NCI-H1930 (cell line): ENCODE data around the gene INO80C.
"Not testable (repeated sequence)": the region's sequence is repeated elsewhere in the genome, so short reads cannot be mapped to it uniquely, and the experiment has no call there.

Source experiments
- DNase-seq, 2 experiments: peaks; one replicate each; lab custom pipeline; 2025; lab: John Stamatoyannopoulos, UW

INO80C gene

GRCh38 chr18:35489281-35489680 is 8.5 kb downstream of the INO80C start:
- not testable (repeated sequence) for DNase-seq

DNA sequence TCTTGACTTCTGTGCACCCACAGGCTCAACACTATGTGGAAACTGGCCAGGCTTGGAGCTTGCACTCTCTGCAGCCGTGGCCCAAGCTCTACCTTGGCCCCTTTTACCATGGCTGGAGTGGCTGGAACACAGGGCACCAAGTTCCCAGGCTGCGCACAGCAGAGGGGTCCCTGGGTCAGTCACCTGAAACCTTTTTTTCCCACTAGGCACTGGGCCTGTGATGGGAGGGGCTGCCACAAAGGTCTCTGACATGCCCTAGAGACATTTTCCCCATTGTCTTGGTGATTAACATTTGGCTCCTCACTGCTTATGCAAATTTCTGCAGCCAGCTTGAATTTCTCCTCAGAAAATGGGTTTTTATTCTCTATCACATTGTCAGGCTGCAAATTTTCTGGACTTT is 9.4 kb downstream of the INO80C start:
- not testable (repeated sequence) for DNase-seq

- not testable (repeated sequence) for DNase-seq
Measured at GRCh38 chr18:35487525-35487924, 10.2 kb downstream of the INO80C start.

GRCh38 chr18:35485852-35486251 is 11.9 kb downstream of the INO80C start:
- no peak for DNase-seq

DNA sequence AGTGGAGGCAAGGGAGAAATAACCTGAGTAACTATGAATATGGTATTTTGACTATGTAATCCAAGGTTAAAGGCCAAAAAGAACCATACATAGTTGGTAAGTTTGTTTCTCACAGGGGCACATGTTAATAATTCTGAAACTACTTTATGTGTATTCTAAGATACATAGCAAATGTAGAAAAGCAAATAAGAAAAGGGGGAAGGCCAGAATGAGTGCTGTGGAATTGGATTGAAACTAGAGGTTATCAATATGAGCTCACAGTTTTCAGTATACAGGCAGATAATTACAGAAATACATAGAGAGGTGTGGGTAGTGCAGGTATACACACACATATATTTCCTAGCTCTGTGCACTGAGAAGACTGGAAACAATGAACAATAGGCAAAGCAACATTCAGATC is 13.7 kb downstream of the INO80C start:
- DNase-seq: no peak

DNA sequence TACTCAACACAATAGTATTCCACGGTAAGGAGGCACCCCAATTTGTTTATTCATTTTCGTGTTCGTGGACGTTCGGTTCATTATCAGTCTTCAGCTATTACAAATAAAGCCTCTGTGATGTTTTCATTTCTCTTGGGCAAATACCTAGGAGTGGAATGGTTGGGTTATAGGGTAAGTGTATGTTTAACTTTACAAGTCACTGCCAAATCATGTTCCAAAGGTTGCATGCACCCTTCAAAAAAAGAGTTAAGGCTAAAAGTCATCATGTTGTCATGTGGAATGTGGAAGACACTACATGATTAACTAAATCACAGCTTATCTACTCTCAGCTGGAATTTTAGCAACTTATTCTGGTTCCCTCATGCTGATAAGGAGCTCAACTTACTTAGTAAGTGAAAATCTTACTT is 15.8 kb downstream of the INO80C start:
- no peak for DNase-seq

DNA sequence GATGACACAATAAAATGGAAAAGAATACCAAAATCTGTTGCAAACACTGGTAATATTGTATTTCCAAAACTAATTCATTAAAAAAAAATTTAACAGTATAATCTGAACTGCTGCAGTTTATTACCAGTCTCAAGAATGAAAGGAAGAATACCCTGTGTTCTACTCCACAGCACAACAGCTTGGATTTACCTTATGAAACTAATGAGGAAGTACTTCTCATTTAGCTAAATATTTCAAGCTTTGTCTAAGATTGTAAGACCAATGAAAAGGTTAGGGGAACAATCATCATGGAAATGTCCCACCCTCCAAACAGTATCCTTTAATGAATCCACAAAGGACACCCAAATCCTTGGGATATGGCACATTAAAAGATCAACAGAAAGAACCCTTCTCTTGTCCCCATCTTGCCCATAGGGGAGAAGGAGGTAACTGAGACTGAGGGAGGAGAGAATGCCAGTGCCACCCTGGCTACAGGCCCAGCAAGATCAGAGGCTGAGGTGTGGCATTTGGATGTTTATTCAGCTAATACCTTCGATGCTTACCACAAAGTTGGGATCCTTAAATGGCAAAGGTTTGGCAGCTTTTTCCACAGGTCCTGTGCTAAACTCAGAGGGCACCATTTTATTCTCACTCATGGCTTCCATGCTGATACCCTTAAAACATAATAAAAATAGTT is 17.7 kb downstream of the INO80C start:
- no peak for DNase-seq

GRCh38 chr18:35478520-35479435 is 19.0 kb downstream of the INO80C start:
- DNase-seq: no peak

GRCh38 chr18:35477974-35478373 is 19.8 kb downstream of the INO80C start:
- DNase-seq: no peak

GRCh38 chr18:35477497-35477896 is 20.3 kb downstream of the INO80C start:
- DNase-seq: no peak

GRCh38 chr18:35474884-35475283 is 22.9 kb downstream of the INO80C start:
- no peak for DNase-seq

DNA sequence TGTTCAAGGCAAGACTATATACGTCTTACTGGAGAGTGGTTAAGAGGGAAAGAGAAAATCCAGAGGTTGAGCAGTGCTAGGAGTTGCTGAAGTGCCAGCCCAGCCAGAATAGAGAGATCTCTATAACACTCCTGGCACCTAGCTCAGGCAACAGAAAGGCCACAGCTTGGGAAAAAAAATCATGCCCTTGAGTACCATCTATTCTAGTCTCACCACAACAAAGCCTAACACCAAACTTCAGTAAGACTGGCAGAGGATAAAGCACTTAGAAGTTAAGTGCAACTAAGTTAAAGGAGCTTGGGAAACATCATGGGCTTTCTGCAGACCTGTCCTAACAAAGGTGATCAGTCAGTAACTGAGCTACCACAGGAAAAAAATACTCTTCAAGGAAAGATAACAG is 24.2 kb downstream of the INO80C start:
- no peak for DNase-seq

DNA sequence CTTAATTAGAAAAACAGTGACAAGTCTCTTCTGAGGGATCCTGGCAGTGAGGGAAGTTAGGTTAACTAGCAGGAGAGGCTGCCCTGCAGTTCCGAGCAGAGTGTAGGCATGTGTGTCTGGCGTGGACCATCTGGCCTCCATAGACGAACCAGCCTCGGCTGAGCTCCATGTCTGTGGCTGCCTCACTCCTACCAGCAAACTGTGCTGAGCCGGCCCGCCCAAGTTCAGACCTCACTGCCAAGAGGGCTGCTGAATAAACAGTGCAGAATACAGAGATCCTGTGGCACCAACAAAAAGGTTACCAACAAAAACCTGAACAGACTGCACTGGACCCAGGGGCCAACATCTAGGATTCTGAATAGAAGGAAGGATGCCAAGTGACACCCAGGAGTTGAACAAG is 27.3 kb downstream of the INO80C start:
- DNase-seq: no peak

DNA sequence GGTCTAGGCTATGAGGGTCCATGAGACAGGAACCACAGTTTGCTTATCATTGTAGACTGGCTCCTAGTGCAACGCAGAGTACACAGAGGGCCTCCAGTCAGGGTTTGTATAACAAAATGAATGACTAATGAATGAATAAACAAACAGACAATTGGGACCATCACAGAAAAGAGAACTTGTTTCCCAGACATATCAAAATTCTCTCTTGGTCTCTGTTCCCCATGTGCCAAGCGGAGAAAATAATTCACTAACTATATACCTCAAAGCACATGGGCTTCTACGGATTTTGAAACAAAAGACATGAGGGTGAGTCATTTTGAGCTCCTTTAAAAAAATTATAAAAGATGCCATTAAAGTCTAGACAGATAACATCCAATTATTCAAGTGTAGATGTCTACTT is 28.0 kb downstream of the INO80C start:
- no peak for DNase-seq

DNA sequence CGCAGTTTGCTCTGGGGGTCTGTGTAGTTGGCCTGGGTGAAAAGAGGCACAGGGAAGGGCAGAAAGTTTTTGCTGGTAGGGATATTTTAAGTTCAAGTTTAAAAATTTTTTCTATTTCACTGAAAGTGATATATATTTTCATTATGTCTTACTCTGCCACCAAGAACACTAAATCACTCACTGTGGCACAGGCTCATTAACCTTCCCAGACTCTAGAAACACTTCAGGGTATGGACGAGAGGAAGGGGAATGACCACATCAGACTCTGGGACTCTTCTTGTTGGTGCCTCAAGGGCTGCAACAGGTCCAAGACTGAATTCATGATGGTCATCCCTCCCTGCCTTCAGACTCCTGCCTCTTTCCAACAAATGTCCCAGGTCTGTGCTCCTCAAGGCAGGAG is 29.0 kb downstream of the INO80C start:
- no peak for DNase-seq

GRCh38 chr18:35467624-35468016 is 30.1 kb downstream of the INO80C start:
- no peak for DNase-seq

GRCh38 chr18:35466815-35467623 is 30.7 kb downstream of the INO80C start:
- no peak for DNase-seq

DNA sequence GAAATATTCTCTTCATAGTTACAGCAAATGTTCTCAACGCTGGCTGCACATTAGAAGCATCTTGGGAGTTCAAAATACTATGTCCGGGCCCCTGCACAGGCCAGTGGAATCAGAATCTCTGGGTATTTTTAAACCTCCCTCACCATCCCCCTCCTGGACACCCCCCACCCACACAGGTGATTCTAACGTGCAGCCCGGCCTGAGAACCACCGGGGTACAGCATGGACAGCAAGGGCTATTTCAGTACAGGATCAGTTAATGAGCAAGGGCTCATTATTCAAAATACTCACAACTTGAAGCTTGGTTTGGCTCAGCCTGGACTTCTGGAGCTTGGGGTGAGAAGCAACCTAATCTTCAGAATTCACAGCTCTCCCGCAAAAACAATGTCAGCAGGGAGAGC is 31.4 kb downstream of the INO80C start:
- DNase-seq: no peak

DNA sequence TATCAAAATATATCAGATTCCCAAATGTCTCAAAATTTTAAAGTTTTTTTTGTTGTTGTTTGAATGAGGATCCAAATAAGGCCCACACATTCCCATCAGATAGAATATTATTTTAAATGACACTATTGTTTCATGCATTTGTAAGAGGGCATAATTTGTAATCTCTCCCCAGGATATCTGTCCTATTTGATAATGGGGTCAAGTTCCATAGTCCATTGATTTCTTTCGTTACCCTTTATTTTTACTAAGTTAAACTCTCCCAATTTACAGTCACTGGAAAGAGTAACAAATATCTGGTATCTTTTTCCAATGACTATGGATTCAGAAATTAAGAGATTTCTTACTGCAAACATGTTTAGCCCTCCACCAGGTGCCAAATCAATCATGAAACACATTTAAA is 32.4 kb downstream of the INO80C start:
- DNase-seq: no peak

- no peak for DNase-seq
Measured at GRCh38 chr18:35464831-35465279, 32.9 kb downstream of the INO80C start.

GRCh38 chr18:35463827-35464226 is 33.9 kb downstream of the INO80C start:
- no peak for DNase-seq

- no peak for DNase-seq
Measured at GRCh38 chr18:35463050-35463449, 34.7 kb downstream of the INO80C start.
